Stimulated activated CD8-positive, alpha-beta memory T cell treated with anti-CD3 and anti-CD28 coated beads, Interleukin-12 subunit alpha, Interleukin-12 subunit beta, amount 100 ng/mL, for 24 hours (primary cell): ENCODE measurements around the gene GPR85.
"Not testable (repeated sequence)": the region's sequence is repeated elsewhere in the genome, so short reads cannot be mapped to it uniquely, and the experiment has no call there.

Experiments
- DNase-seq: peaks from one replicate; pipeline ENCODE4 v3.0.0-alpha.2; 2020; ENCODE audit errors: extremely low read depth

The GPR85 gene, protein sequence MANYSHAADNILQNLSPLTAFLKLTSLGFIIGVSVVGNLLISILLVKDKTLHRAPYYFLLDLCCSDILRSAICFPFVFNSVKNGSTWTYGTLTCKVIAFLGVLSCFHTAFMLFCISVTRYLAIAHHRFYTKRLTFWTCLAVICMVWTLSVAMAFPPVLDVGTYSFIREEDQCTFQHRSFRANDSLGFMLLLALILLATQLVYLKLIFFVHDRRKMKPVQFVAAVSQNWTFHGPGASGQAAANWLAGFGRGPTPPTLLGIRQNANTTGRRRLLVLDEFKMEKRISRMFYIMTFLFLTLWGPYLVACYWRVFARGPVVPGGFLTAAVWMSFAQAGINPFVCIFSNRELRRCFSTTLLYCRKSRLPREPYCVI

DNA sequence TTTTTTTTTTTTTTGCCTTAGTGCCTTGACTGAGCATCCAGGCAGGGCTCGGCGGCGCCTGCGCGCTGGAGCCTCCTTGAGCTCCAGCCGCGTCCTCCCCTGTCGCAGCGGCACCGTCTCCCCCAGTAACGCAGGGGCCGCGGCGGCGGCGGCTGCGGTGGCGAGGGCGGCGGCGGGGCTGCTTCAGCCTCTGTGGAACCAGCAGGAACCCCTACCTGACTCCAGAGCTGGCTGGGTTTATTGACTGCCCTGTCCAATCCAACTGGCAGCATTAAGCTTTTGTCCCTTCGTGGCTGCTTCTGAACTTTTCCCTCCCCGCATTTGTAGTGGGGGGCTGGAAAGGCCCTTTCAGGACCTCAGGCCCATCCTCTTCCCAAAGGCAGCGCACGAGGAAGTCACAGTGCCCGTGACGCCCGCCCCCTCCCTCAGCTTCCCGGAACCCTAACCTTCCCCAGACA lies at the start of gene GPR85:
Gene GPR85 (minus strand): TSS at position 397 of the 458 bp plus-strand sequence. CDS start 2,106 bp downstream, outside the sequence.
- peak; percentile 5 for DNase-seq

DNA sequence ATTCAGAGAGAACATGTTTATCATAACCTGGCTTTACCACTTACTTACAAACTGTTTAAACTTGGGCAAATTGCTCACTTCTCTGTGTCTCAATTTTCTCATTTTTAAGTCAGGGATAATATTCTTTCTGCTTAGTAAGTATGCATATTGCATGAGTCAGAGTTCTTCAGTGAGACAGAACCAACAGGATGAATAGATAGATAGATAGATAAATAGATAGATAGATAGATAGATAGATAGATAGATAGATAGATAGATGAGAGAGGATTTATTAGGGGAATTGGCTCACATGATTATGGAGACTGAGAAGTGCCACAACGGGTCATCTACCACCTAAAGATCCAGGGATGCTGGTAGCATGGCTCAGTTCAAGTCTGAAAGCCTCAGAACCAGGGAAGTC lies 47.4 kb upstream of the GPR85 start:
- no peak for DNase-seq

DNA sequence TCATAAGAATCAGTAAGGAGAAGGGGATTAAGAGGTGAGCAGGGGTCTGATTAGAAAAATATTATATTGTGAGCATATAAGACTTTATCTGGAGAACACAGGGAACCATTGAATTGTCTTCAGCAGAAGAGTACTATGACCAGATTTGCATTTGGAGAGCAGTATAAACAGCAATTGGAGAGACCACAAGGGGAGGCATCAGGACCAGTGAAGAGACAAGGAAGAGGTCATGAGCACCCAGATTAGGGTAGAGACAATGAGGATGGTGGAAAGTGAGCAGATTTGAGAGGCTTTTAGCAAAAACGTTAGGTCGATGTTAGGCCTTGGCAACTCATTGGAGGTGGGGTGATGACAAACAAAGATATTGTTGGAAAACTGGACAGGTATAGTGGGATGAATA lies 44.7 kb upstream of the GPR85 start:
- no peak for DNase-seq

DNA sequence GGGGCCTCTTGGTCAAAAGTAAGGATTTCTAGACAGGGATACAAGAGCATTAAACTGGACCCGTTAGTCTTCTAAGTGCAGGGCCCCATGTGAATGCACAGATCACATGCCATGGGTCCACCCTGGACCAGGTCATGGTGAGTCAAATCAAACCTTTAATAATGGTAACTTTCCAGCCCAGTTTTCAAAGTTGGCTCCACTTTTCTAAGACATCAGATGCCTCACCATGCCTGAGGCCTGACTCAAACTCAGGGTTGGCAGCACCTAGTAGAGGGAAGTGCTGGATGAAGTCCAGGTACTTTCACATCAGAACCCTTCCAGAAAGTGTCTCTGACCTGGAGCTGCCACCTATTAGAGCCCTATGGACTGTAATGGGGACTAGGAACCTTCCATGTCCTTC lies 41.4 kb upstream of the GPR85 start:
- DNase-seq = no peak

DNA sequence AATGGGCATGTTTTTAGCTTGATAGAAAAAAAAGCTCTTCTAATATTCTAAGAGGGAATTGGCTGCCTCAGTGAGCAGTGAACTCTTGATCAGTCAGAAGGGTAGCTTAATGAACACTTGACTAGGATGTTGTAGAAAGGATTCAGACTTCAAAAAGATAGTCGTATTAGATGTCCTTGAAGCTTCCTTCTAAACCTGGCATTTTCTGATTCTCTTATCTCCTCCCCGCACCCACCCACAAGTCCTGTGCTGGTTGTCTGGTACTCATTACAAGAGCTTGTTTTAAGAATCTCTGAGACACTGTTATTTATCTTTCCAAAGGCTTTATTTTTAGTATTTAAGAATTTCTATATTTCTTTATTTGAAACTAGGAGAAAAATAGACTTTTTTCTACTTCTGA lies 39.1 kb upstream of the GPR85 start:
- no peak for DNase-seq

DNA sequence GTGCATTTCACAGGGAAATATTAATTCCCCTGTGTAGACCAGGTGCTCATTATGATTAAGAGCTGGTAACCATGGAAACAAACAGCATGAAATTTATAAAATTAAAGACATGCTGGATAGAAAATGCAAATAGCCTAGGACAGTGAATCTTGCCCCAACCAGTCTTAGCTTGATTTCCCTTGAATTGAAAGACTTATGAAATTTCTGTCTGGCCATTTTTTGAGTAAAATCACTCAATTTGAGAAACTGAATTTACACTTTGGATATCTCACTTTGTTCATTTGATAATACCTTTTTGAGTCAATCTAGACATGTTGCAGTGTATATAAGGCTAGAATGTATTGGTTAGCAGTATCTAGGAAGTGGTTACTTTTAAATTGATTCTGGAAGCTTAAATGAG lies 36.1 kb upstream of the GPR85 start:
- no peak for DNase-seq

DNA sequence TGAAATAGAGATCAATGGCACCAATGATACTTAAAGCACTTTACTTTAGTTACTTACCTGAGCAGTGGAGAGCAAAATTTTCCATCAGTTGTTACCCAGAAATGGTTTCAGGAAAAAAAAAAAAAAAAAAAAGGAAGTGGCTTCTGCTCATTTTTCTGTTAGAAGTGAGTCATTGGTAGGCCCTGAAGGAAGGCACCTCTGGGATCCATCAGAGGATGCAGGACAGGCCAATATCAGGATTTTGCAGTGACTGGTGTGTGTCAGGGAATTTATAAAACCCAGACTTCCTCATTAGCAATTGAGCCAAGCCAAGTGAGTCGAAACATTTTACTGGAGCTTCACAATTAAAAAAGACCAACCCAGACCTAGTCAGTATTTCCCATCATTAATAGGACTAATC lies 34.0 kb upstream of the GPR85 start:
- DNase-seq = no peak

DNA sequence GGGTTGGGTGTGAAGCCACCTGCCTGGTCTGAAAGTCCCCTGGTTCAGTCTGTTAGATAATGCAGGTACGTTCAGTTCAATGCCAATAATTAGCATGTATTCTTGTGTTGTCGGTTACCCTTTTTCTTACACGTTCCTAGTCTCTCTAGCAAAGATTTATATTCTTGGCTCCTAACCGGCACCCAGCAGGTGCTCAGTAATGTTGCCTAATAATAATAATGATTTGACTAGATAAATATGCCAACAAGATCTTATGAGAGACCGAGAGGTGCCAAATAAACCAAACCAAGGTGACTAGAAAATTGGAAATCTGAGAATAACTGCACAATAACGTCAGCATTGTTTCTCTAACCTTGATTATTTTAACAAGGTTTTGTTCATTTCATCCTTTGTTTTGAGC lies 32.8 kb upstream of the GPR85 start:
- DNase-seq = no peak

DNA sequence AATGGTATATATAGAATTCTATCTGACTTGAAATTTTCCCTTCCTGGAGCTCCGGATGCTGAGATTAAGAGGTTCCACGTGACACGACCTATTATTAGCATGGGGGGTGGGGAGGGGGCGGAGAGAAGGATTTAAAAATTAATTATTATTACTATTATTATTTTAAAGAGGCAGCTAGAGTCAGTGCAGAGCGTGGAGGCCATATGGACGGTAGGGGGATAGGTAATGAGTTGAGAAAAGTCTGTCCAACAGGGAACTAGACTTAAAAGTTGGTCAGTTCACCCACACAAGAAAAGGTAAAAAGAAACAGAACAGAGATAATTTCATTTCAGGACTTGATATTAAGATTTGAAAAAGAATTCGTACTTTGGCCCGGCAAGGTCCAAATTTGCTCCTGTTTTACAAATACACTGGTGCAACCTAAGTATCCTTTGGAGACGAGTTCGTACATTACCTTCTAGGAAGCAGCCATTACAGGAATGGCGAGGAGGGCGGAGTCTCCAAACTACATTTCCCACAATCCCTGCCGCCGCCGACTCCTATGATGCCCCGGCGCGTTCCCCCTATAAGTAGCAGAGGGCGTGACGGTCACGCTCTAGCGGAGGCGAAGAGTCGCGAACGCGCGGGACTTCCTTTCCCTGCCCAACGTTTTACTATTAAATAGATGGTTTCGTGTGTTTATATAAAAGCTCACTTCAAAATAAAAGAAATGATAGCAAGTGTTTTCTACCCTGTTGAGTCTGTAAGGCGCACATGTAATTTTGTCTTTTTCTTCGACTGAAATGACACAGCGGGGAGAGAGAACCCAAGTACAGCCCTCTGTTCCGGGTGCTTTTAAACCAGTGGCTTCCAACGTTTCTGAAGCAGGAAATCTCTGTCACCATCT lies 31.7 kb upstream of the GPR85 start, which contains the start of gene SMIM30:
Gene SMIM30 (minus strand): TSS at position 481 of the 886 bp plus-strand sequence. CDS start 976 bp downstream, outside the sequence.
- DNase-seq = peak; percentile 71

DNA sequence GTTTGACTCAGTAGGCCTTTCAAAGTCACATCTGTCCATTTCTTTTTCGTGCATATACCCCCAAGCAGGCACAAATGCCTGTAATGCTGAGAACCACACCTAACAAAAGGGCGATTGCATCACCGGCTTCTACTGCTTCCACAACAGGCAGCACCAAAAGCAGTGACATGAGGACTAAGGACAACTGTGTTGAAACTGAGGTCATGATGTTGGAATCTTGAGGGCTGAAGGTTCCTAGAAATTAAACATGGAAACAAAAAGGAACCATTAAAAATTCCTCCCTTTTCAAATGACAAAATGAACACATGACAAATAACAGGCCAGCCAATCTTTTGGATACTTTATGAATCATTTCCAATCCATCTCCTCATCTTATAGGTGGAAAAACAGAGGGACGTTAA lies 30.7 kb upstream of the GPR85 start:
- not testable (repeated sequence) for DNase-seq

DNA sequence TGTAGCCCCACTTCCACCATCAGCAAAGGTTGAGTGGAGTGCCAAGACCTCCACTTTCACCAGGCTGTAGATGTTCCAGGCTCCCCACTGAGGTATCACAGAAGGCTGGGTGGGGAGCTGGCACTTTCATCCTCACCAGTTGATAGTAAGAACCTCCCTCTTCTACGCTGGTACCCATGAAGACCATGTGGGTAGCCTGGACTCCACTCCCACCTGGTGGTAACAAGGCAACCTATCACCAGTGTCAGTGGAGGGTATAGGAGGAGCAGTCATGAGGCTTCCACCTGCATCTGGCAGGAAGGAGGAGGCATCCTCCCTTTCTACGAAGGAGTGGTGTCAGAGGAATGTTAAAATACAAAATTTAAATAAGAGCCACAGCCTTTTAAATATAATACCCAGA lies 27.3 kb upstream of the GPR85 start:
- no peak for DNase-seq

DNA sequence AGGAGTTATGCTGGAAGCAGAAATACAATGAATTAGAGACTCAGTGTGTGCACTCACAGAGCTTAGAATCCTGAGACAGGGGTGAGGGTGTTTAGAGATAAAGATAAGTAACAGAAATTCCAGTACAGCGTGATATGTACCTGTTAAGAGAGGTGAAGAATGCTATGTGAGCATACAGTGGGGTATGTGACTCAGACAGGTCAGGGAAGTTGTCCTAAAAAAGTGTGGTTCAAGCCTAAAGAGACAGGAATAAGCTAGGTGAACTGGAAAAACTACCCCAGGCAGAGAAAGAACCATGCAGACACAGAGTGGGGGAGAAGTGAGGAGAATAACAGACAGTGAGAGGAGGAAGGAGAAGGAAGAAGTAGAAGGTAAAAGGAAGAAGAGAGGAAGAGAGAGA lies 23.1 kb upstream of the GPR85 start:
- no peak for DNase-seq

DNA sequence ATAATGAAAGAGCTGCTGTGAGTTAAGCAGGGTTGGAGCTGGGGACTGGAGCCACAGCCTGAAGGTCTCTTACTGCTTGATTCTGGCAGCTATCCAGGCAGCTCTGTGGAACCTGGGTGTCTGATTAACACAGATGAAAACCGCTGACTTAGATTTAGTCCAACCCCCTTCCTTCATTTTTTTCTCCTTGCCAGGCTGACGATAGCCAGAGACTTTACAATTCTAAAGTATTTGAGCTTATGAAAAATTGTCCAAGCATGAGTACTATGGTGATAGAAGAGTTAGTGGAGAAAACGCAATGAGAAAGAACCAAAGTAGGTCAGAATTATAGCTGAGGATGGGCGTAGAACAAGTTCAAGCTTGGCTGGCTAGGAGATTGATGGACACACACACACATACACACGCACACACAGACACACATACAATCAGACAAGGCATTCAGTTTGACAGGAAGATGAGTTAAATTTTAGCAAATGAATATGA lies 13.5 kb upstream of the GPR85 start:
- DNase-seq = no peak

DNA sequence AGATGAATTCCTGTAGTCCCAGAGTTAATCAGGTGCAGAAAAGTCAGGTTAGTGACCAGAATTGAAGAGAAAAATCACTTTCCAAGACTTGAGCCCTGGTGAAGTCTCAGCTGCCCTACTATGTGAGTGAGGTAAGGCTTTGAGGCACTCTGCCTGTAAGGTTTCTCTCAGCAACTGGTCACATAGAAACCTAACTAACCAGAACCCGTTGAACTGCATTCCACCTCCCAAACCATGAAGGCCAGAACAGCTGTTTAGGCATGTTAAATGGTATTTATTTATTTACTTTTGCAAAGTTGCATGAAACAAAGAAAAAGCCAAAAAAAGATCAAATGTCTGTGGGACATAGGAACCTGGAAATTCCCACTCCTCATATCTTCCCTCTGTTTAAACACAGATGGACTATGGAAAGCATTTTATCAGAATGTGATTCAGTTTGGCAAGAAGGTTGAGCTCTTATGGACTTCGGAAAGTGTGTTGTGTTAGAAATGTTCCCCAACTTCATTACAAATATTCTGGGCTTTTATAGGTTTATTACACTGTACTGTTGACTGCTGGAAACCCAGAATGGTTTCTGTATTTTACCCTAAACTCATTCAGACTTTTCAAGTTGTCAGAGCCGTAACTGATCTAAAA lies 12.8 kb upstream of the GPR85 start:
- no peak for DNase-seq

DNA sequence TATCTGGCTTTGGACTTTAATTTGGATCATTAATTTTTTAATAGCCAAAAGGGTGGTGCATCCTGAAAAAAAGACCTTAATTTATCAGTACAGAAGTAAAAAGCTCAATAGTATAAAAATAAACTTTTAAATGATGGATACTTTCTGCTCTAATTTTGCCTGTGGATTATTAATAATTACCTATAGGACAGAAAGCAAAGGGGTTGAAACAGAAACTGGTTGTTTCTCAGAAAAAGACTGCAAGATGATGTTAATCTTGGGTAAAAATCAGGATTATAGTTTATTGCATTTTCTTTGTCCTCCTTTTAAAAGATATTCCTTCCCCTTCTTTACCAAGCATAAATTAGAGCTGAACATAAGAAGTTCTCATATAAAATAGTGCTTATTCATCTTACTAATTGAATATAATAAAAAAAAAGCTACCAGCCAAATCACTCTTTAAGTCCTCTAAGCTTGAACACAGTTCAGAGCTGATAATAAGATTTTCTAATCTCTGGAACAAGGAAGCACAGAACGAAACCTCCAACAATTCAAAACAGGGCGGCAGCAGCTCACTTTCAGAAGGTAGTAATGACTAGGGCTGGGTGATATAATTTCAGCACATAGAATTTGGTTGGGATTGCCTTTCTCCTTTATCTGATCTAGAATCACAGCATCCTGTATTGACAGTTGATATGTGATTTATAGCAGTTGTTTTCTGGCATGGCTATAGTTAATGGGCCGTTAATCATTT lies 8.1 kb upstream of the GPR85 start:
- DNase-seq = no peak

DNA sequence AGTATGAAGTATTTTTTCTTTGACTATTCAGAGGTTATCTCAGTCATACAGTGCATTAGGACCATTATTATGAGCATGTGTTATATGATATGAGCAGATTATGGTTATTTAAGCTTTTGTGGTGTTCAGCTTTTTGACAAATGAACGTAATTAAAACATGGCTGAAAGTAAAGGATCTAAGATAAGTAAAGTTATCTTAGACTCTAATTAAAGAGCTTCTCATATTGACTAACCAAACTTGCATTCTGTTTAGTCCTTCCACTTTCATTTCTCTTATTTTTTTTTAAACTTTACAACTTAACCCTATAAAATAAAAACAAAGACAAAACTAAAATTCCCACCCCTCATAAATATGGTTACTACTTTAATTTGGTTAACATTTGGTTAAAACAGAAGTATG lies 6.9 kb upstream of the GPR85 start:
- no peak for DNase-seq

DNA sequence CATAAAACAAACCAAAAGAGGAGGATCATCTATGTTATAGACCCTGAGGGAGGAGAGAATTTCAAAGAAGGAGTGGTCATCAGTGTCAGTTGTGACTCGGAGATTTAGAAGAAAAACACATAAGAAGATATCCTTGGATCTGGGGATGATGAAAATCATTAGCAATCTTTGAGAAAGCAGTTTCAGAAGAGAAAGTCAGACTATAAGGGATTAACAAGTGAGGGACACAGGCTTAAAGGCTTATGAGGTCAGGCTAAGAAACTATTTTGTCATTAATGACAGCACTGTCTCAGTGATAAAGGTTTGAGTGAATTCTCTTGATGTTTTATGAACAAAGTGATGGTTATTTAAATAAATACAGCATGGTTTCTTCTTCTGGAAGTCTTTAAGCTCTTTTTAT lies 6.1 kb upstream of the GPR85 start:
- DNase-seq = no peak

DNA sequence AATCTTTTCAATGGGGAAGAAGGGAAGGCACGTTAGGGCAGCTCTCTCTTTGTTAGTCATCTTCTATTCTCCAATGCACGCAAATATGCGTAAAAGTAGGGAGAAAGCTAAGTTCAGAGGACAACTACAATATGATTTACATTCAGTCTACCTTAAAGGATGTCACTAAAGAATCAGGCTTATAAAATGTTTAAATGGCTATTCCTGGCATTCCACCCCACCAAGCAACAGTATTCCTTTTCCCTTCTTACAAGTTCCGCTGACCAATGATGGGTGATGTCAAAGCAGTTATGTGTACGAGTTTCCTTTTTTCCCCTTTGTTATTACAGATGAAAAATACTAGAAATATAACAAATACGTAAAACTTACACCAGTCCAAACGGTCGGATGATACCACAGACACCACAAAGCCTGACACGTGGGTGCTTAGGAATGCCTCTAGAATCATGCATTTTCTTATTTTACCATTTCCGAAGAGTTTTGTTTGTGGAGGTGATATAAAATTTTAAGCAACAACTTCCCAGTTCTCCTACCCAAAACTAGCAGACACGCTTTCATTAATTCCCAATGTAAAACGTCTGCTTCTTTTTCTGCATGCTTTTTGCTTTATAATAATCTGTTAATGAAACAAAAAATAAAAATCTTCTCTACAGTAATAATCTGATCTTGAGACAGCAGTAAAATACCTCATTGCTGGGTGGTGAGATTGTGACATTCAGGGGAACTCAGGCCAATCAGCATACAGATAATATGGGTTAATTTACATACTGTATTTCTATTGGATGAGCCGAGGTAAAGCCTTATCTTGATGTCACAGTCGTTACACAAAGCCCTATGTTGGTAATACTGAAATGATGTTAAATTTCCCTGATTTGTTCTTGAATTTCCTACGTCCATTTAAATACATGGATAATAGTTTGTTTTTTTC lies 708 bp upstream of the GPR85 start:
- no peak for DNase-seq

DNA sequence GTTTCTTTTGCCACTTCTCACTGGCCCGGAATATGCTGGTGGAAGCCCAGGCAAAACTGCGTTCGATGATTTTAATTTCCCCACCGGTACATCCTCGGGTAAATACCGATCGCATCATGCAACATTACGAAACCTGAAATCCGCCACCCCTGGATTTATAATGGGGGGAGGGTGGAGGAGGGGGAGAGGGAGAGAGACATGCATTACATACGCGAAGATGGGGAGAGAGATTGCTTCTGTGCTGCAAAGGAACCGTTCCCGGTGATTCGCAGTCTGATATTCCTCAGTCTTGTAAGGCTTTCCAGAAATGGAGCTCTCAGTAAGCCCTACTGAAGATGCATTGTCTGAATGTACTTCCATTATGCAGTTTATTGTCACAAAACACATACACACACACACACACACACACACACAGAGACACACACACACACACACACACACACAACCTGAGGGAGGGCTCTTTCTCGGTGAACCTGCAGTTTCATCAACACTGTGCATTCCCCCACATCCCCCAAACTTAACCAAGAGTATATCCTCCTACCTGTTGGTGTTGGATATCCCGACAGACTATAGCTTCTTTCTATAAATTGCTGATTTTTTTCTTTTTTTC lies 741 bp downstream of the GPR85 start:
- no peak for DNase-seq
